ENCODE results near the gene LASP1NB.

DNA sequence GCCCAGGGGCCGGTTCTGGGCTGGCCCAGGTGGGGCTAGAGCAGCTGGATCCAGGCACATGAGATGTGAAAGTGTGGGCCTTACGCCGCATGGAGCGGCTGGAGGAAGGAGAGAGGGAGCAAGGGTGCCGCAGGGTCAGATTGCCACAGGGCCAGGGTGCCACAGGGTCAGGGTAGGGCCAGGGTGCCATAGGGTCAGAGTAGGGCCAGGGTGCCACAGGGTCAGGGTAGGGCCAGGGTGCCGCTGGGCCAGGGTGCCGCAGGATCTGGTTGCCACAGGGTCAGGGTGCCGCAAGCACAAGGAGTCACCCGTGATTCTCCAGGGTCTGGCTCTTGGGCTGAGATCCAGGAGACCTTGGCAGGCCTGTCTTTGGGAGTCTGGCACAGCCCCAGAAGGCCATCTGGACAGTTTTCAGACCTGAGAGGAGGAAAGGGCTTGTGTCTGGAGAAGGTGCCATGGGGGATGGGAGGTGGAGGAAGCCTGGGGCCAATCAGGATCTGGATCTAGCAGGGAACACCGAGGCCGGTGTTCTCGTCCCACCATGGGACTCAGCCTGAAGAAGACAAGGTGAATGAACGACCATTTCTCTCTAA, 13.1 kb upstream of the LASP1NB start:
- no peak for TF ChIP-seq POLR2A (IDR thresholded peaks at IDR 0.05)
- TF ChIP-seq, protein P1, sequence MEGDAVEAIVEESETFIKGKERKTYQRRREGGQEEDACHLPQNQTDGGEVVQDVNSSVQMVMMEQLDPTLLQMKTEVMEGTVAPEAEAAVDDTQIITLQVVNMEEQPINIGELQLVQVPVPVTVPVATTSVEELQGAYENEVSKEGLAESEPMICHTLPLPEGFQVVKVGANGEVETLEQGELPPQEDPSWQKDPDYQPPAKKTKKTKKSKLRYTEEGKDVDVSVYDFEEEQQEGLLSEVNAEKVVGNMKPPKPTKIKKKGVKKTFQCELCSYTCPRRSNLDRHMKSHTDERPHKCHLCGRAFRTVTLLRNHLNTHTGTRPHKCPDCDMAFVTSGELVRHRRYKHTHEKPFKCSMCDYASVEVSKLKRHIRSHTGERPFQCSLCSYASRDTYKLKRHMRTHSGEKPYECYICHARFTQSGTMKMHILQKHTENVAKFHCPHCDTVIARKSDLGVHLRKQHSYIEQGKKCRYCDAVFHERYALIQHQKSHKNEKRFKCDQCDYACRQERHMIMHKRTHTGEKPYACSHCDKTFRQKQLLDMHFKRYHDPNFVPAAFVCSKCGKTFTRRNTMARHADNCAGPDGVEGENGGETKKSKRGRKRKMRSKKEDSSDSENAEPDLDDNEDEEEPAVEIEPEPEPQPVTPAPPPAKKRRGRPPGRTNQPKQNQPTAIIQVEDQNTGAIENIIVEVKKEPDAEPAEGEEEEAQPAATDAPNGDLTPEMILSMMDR (IDR thresholded peaks at IDR 0.05) = no peak

Measured in heart left ventricle (tissue), 13 donors.